Activated T-helper 9 cell treated with anti-CD3 and anti-CD28 coated beads, Interleukin-2, amount 50 U/mL, for 16 hours (primary cell): ENCODE measurements around the gene UBE2E1.

ENCODE experiments used
- DNase-seq: peaks from one replicate; pipeline ENCODE4 v3.0.0-alpha.2; 2020; ENCODE audit warnings: low read depth

The UBE2E1 gene

DNA sequence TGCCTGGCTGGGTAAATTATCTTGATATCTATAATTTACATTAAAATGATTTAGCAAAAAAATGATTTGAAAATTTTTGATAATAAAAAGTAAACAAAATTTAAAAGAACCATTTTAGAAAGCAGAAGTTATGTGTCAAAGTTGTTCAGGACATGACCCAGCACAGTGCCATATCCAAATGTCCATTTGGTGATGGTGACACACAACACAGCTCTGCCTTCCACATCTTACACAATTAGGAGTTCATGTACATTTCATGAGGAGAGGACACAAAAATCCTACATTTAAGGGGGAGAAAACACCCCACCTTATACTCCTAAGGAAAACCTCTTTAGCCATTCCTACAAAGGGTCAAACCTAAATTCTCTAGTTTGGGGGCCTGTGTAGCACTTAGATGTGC, 10.7 kb upstream of the UBE2E1 start:
- no peak for DNase-seq

DNA sequence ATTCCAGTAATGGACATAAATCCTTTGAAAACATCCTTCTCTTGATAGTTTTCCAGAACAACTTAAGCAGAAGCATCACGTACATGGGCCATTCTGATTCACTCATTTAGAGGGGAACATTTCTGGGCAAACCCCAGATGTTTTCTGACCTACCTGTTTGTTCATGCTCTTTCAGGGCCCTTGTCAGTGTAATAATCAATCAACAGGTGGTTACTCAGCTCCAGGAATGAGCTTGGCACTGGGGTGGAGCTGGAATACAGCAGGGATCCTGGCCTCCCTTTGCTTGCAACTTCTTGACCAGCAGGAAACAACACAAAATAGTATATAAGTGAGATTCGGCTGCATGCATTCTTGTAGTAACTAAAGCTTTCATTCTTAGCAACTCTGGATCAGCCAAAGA, 9.2 kb upstream of the UBE2E1 start:
- no peak for DNase-seq

DNA sequence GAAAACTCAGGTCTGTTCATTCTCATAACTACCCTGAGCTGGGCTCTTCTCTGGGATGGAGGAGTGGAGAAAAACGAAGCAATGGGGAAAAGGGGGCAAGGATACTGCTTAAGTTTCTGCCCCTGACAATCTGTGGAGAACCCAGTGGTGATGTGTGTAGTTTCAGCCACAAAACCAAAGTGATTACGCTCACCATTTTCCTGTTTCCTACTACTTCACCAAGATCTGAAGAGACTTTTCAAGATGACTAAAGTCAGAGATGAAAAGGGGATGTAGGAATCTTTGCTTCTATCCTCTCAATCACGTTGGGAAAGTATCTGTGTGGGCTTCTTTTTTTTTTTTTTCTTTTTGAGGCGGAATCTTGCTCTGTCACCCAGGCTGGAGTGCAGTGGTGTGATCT, 8.3 kb upstream of the UBE2E1 start:
- DNase-seq, result no peak

DNA sequence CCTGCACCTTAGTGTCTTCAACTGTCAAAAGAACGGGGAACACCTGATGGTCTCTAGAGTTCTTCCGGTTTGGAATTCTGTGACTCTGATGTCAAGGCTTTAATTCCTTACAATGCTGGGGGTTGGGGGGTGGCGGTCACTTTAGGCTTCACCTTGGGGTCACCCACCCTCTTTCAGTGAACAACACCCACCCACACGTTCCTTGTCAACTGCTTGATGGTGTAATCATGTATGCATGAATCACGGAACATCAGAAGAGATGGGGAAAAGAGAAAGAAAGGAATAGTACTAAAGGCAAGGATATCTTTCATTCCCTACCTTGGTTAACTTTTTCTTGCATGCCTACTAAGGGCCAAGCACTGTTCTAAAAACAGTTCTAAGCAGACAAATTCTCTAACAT, 7.3 kb upstream of the UBE2E1 start:
- no peak for DNase-seq

DNA sequence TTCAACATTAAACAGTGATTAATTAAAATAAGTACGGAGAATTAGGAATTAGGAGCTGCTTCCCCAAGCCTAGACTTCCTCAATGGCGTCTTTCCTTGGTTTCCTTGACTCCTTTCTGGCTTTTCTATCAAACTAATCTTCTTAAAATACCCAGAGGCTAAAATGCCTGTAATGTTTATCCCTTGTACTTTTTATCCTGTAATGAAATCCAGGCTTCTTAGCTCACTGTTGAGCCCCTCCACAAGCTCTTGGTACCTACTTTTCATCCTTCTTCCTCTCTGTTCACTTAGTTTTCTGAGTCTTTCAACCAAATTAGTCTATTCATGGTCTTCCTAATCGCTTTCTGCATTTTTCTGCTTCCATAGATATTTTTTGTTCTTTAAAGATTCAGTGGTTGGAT, 6.9 kb upstream of the UBE2E1 start:
- DNase-seq, result no peak

DNA sequence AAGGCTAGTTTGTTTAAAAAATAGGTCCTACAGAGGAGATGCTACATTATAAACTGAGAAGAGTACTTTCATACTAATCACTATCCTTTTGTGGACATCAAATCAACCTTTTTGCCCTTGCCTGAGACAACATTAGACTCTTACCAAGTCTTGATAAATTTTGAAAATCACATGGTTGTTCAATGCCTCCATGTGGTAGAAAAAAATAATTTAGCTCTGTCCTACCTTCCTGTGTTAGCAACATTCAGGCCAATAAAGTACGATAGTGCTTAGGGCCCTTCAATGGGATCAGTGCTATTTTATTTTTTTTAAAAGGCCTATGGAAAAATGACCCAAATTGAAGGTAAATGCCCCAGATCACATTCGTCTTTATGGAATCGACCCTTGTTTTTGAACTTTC, 5.0 kb upstream of the UBE2E1 start:
- no peak for DNase-seq

DNA sequence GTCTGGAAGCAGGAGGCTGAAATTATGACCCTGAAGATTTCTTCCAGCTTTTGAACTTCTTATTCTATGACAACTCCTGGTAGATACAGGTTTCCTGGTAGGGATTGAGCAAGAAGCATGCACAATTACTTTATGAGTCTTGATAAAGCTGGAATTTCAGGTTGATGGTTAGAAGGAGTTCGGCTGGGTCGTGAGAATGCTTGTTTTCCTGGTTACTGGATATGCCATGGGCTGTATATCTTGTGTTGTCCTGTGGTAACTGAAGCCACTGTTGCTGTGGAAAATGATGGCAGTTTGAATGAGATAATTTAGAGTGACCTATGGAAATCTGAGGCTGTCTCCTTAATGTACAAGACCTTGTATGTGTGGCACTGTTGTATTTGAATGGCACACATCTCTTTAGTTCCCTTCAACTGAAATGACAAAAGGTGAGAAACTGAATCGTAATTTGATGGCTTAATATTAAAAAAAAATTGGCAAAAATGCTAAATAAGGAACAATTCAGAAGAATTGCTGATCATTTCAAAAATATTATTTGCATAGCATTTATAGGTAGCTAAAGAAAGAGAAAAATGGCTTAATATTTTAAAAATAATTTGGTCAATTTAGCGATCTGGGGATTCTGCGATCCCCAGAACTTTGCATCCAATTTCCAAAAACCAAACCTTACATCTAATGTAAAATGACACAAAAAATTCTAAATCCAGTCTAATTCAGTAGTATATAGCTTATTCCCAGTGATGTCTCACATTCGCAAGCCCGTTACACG, 1.1 kb upstream of the UBE2E1 start:
- no peak for DNase-seq

DNA sequence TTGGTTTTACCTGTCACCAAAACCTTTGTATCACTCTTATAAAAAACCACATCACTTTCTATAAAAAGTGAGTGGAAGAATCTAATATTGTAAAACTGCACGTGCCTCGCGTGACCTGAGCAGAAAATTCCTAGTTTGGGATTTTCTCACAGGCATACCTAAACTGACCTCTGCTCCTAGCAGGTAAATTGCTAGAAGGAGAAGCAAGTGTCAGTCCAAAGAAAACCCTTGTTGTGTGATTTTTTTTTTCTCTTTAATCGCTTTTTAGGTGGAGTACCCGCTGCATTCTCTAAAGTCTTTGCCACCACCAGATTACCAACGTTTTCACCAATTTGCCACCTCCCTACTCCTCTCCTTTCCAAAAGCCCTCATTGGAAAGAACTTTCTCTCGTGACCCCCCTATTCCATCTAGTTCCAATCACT, 534 bp upstream of the UBE2E1 start:
- no peak for DNase-seq

DNA sequence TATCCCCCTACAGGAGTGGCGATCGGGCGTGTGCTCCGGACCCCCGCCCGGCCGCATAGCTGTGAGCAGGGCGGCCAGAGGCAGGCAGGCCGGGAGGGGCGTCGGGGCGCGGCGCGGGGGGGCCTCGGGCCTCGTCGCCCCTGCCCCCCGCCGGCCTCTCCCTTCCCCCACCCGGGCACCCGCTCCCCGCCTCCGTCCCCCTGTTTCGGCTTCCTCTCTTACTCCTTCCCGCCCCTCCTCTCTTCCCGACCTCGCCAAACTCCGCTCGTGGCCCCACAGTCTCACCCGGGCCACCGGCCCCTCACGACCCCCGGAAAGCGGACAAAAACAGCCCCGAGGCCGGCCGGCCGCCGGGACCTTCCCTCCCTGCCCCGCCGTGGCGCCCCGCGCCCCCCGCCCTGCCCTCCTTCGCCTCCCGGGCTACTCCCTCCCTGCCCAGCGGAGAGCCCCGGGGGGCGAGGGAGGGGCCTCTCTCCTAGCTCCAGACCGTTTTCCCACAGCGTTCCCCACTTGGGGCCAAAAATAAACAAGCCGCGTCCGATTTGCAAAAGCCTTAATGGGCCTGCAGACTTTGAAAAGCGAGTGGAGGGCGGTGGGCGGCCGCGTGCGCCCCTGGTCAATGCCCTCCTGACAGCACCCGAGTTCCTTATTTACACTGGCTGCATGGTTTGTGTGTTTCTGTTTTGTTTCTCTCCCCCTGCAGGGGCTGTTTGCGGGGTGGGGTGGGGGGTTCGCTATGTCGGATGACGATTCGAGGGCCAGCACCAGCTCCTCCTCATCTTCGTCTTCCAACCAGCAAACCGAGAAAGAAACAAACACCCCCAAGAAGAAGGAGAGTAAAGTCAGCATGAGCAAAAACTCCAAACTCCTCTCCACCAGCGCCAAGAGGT, 1.0 kb downstream of the UBE2E1 start:
- DNase-seq, result no peak

DNA sequence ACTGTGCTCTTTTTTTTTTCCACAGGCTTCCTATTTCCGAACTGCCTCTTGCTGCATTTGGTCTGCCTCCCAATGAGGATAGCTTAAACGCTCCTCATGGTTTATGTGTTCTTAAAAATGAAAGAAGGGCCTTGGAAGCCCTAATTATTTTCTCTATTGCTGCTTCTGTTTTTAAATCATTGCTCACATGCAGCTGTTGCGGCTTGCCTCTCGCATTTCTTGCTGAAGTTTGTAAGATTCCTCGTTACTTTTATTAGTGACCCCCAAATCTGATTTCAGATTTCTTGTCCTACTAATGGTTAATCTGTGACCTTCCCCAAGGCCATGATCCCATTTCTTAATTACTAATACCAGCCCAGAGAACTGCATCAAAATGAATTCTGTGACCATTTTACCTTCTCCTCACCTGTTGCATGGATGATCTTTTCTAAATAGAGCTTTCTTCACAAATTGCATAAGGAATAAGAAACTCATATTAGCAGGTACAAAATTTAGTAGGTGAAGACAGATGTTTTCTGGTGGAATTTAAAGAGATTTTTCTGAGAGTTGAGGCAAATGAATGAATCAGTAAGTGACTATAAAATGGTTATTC, 1.8 kb downstream of the UBE2E1 start:
- DNase-seq, result no peak

DNA sequence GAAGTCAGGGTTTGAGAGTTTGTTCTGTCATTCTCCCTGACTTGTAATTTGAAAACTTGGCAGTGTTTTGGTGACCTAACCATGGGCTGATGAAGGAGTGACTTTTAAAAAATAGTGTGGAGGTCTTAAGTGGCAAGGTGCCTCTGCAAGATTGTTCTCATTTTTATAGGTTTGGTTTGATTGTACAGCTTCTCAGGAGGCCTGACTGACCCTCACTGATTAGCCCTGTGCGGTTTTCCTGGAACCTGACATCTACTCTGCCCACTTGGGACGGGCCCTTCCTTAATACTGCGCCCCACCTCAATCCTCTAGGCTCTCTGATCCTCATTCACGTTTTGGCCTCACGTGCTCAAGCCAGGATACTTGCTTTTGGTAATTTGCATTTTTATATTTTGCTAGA, 2.8 kb downstream of the UBE2E1 start:
- no peak for DNase-seq

DNA sequence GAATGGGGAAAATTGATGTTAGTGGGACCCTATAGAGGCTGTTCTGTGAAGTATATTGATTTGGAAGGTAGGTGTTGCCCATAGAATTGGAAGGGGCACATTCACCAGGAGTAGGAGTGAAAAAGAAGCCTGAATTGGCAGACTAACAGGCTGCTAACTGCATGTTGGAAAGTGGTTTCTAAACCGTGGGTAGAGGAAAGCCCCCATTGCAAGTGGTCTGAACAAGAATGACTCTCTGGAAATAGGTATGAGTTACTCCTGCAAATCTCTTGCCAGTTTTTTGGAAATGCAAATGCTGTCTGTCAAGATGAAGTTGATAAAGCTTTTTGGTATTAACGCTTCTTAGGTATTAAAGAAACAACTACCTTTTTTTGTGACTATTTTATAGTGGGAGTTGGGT, 3.5 kb downstream of the UBE2E1 start:
- DNase-seq, result no peak

DNA sequence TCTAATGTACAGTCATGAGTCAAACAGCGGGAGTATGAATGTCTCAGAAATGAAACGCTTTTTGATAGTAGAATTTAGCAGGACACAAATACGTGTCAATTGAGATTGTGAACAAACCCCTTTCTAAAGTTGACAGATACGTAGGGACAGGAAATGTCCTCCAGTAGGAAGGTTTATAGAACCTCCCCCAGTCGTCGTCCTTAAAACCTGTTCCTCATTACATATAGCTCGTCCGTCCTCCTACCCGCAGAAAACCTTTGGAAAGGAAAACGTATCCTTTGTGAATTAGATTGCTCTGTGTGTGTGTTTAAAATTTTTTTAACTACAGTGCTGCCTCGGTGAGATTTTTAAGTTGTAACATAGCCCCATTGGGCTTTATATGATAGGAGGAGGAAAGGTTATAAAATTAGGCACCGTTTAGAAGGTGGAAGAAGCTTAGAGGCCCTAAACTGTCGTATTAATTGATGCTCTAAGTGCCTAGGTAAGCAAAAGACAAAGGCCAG, 4.1 kb downstream of the UBE2E1 start:
- no peak for DNase-seq

DNA sequence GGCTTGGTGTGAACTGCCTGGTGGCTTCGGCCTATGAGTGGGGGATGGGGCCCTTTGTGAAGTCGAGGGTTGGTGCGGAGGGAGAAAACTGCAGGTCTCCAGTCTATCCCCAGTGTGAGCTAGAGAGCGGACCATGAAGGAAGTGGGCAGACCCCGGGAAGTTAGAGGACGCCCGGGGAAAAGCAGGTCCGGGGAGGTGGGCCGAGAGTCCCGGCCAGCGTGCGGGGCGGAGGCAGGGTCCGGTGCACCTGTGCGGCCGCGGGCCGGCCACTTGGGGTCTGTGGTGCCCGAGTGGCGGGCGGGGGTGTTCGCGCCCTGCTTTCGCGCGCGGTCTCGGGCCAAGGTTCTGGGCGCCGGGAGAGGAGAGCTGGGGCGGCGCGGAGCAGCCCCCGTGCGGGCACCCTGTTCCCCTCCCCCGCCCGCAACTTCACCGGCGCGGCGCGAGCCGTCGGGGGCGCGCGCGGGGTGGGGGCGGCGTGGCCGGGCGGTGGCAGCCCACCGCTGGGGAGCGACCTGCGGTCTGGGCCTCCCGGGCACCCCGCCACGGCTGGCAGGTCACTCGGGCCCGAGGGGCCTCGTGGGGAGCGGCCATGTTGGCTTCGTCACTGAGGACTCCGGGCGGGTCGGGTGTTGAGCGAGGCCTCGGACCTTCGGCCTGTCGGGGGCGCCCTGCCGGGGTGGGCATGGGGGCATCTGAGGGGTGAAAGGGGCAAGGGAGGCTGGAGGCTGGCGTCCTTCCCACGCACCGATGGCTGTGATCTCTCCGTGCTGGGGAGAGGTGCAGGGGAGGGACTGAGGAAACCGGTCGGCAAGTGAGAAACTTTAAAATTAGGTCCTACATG, 4.8 kb downstream of the UBE2E1 start:
- DNase-seq, result peak; percentile 28

DNA sequence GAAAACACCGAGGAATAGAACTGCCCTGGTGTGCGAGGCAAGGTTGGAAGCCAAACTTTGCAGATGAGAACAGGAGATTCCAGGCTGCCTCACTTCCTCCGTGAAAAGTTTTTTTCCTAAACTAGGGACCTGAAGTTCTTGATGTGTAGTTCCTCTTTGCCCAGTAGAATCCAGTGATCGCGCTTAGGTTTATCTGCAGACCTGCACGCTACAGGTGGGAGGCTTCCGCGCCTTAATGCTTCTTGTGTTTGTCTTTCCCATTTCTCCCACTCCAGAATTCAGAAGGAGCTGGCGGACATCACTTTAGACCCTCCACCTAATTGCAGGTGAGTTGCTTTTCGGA, 5.4 kb downstream of the UBE2E1 start:
- DNase-seq, result no peak

DNA sequence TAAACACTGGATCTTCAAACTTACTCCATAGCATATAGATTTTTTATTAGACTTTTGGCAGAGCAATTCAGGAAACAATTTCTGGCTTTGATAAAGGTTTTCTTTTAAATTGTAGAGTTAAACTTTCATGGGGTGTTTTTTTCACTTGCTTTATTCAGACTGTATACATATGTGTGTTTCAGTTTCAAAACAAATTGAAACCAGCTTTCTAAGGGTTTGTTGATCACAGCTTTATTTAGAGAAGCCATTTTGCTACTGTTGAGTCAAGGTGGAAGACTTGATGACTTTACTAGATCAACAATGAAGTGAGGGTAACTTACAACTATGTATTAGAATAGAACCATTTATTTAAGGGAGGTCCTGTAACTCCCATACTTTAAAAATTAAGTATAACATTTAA, 6.2 kb downstream of the UBE2E1 start:
- DNase-seq, result no peak

DNA sequence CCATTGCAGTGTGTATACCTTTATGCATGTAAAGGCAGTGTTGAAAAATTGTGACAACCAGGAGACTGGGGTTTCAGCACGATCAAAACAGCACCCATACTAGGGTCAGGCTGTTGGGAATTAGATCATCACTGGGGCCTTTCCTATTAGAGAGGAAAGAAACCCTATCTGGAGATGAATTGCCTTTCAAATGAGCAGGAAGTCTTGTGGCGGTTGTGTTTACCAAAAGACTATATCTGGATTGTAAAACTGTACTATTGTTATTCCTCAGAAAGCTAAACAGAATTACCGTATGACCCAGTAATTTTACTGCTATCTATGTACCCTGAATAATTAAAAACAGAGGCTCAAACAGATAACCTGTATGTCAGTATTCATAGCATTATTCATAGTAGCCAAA, 10.1 kb downstream of the UBE2E1 start:
- no peak for DNase-seq

DNA sequence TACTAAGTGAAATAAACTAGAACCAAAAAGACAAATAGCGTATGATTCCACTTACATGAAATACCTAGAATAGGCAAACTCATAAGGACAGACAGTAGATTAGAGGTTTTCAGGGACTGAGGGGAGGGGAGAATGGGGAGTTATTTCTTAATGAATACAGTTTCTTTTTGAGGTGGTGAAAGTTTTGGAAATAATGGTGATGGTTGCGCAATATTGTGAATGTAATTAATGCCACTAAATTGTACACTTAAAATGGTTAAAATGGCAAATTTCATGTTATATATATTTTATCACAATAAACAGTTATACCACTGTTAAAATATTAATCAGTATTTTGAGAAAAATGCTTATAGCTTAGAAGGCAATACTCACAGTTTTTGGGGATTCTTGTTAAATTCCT, 11.0 kb downstream of the UBE2E1 start:
- DNase-seq, result no peak

DNA sequence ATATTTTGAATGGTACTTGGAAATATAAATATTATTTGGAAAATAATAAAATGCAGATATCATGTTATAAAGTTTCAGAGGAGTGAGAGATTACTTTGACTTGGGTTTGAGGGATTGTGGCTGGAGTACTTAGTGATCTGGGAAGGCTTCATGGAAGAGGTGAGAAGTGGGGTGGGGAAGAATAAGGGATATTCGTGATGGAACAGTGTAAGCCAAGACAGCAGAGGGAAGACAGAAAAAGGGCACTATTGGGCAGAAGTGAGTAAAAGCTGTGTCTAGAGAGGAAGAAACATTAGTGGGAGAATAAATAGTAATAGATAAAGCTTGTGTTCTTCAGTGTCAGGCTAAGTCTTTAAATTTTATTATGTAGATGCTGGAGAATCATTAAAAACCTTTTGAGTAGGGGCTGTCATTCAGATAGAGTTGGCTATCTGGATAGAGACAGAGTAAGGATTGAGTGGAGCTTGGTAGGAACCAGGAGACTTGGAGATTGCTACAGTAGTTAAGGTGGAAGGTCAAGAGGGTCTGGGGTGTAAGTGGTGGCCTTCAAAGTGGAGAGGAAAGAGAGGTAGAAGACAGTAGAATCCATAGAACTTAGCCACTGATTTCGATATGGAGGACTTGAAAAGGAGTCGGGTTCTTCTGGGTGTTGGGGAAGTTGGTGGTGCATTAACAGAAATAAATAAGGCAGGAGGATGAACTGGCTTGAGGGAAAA, 11.9 kb downstream of the UBE2E1 start:
- DNase-seq, result no peak

DNA sequence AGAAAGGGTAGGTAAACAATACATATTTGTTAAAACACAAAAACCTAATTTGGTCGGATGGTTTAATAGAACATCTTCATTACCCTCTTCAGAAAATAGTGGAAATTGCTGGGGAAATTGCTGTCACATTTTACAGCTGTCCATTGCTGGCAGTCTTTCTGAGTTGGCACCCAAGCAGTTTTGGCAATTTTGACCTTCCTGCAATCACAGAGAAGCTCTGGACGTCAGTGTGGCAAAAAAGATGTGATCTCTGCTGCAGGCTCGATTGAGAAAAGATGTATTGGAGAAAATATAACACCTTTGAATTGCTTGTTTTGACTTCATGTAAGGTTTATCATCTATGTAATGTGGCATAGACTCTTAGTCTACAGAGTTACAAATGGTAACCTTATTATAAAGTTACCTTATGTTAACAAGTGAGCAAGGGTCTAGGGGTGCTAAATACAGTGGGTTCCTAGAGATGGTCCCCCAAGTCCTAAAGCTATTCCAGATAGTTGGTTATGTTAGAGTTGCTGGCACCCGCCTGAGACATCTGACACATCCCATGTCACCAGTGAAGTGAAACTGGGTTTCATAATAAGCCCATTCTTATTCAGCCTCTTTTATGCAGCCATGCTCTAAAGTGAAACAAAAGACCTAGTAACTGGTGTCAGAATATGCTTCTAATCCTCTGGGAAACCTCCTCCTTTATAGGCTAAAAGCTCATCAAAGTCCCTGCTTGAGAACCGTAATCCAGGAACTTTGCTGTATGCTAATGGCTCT, 14.0 kb downstream of the UBE2E1 start:
- no peak for DNase-seq

DNA sequence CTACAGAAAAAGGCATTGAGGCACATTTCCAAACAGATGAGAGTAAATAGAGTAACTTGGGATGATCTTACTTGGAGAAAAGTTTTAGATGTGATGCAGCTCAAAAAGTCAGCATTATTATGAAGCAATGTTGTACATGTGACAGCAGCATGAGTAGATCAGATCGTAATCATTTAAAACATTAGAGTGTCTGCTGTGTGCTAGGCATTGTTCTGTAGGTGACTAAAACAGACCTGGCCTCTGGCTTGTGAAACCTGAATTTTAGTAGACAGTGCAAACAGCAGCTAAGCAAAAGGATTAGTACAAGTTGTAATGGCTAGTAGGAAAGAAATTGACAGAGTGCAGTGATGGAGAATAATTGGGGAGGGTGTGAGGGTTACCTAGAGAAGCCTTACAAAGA, 15.1 kb downstream of the UBE2E1 start:
- DNase-seq, result no peak
